ENCODE measurements around the gene TBRG4. TPM values are rescaled to one million over a fixed set of nuclear protein-coding genes. Genes with fewer than 3 reads are reported as not detected.

Gene TBRG4
- total RNA-seq, 4 donors from 2014 or later: 83.4 to 140 (median 105) TPM

- in situ Hi-C loops (cut with MboI; ENCODE audit: low pct_ligation_motif_present in 1 of 4, low pct_unique_long_range_greater_than_20kb in 1 of 4, low sequenced_read_pairs in 3 of 4): loop anchor here in 2 of 4 donors (10.0 to 25.0 kb wide), 3 partner anchors 167 to 277 kb away; no protein-coding TSS in a partner anchor
- intact Hi-C loops (cut with DNase I; ENCODE audit: low total_unique reads): loop anchor here (10.0 kb wide), 1 partner anchor 157 kb away; the partner anchor contains the start of gene MYO1G
- 72% methylated on average over 4 of the region's 4 CpGs; no CpG with 5 or more reads in 1 of the 2 donors for WGBS, 2 donors (ENCODE audit: low coverage in 1 of 2)
- H3K27me3 ChIP-seq: no peaks in the 10 kb centered on the region
- peaks cover 0 to 6% (median 2%) of the 10 kb centered on the region in 4 donors for H3K4me1 ChIP-seq
- no peak overlapping the region for H3K27ac ChIP-seq
- H3K36me3 ChIP-seq: no peaks in the 10 kb centered on the region
- no peaks in the 10 kb centered on the region for H3K9me3 ChIP-seq
- H3K4me3 ChIP-seq: no peak overlapping the region
- no peak for DNase-seq
- no peak for TF ChIP-seq POLR2A (IDR thresholded peaks at IDR 0.05)
- TF ChIP-seq POLR2AphosphoS5 (IDR thresholded peaks at IDR 0.05): no peak
- TF ChIP-seq CTCF (IDR thresholded peaks at IDR 0.05): no peak
- TF ChIP-seq EP300 (IDR thresholded peaks at IDR 0.05; ENCODE audit: low read depth): no peak
These were observed 20.4 kb upstream of the TBRG4 start for GRCh38 chr7:45131891-45132290.

GRCh38 chr7:45130910-45131309 lies 19.4 kb upstream of the TBRG4 start:
- Histone ChIP-seq H3K4me3 (no peak overlapping the region), H3K27ac (no peak overlapping the region), H3K9me3 (no peaks in the 10 kb centered on the region), H3K36me3 (no peaks in the 10 kb centered on the region), H3K27me3 (no peaks in the 10 kb centered on the region), H3K4me1 (peaks cover 0 to 1% (median 0%) of the 10 kb centered on the region in 4 donors)
- in situ Hi-C loops (cut with MboI; ENCODE audit: low pct_ligation_motif_present in 1 of 4, low pct_unique_long_range_greater_than_20kb in 1 of 4, low sequenced_read_pairs in 3 of 4): loop anchor here in 2 of 4 donors (10.0 to 25.0 kb wide), 3 partner anchors 166 to 276 kb away; no protein-coding TSS in a partner anchor
- 60 to 70% methylated on average over 3 to 9 of the region's 9 CpGs for WGBS, 2 donors (ENCODE audit: low coverage in 1 of 2)
- no peak for DNase-seq
- intact Hi-C loops (cut with DNase I; ENCODE audit: low total_unique reads): loop anchor here (10.0 kb wide), 1 partner anchor 156 kb away; the partner anchor contains the start of gene MYO1G
- TF ChIP-seq EP300 (IDR thresholded peaks at IDR 0.05; ENCODE audit: low read depth) (no peak), POLR2AphosphoS5 (IDR thresholded peaks at IDR 0.05) (no peak), CTCF (IDR thresholded peaks at IDR 0.05) (no peak), POLR2A (IDR thresholded peaks at IDR 0.05) (no peak)

- Histone ChIP-seq H3K4me1 (no peaks in the 10 kb centered on the region), H3K27ac (no peak overlapping the region), H3K27me3 (no peaks in the 10 kb centered on the region), H3K36me3 (no peaks in the 10 kb centered on the region), H3K4me3 (no peak overlapping the region), H3K9me3 (no peaks in the 10 kb centered on the region)
- no peak for DNase-seq
- in situ Hi-C loops (cut with MboI; ENCODE audit: low pct_ligation_motif_present in 1 of 4, low pct_unique_long_range_greater_than_20kb in 1 of 4, low sequenced_read_pairs in 3 of 4) (loop anchor here in 2 of 4 donors (10.0 to 25.0 kb wide), 3 partner anchors 165 to 275 kb away; no protein-coding TSS in a partner anchor), intact Hi-C loops (cut with DNase I; ENCODE audit: low total_unique reads) (loop anchor here (10.0 kb wide), 1 partner anchor 155 kb away; the partner anchor contains the start of gene MYO1G)
- TF ChIP-seq CTCF (IDR thresholded peaks at IDR 0.05) (no peak), POLR2AphosphoS5 (IDR thresholded peaks at IDR 0.05) (no peak), POLR2A (IDR thresholded peaks at IDR 0.05) (no peak), EP300 (IDR thresholded peaks at IDR 0.05; ENCODE audit: low read depth) (no peak)
- 60 to 70% methylated on average over 1 to 12 of the region's 12 CpGs for WGBS, 2 donors (ENCODE audit: low coverage in 1 of 2)
These were observed 18.4 kb upstream of the TBRG4 start for GRCh38 chr7:45129906-45130305.

GRCh38 chr7:45129181-45129800 lies 17.8 kb upstream of the TBRG4 start:
- H3K27me3 ChIP-seq: no peaks in the 10 kb centered on the region
- TF ChIP-seq CTCF (IDR thresholded peaks at IDR 0.05) (no peak), POLR2AphosphoS5 (IDR thresholded peaks at IDR 0.05) (no peak), EP300 (IDR thresholded peaks at IDR 0.05; ENCODE audit: low read depth) (no peak), POLR2A (IDR thresholded peaks at IDR 0.05) (no peak)
- no peaks in the 10 kb centered on the region for H3K9me3 ChIP-seq
- in situ Hi-C loops (cut with MboI; ENCODE audit: low pct_ligation_motif_present in 1 of 4, low pct_unique_long_range_greater_than_20kb in 1 of 4, low sequenced_read_pairs in 3 of 4) (loop anchor here in 1 of 4 donors (25.0 kb wide), 1 partner anchor 267 kb away; no protein-coding TSS in a partner anchor), intact Hi-C loops (cut with DNase I; ENCODE audit: low total_unique reads) (no loop called here)
- no peak overlapping the region for H3K27ac ChIP-seq
- WGBS, 2 donors (ENCODE audit: low coverage in 1 of 2): 49 to 82% methylated on average over 3 to 15 of the region's 15 CpGs
- DNase-seq: no peak
- no peaks in the 10 kb centered on the region for H3K36me3 ChIP-seq
- no peaks in the 10 kb centered on the region for H3K4me1 ChIP-seq
- no peak overlapping the region for H3K4me3 ChIP-seq
